HEK293 (cell line): ENCODE data around the gene PRSS58.

Experiments used
- CTCF ChIA-PET: fragments of 350-600 bp; formaldehyde crosslinking; extraction: SDS; loops from one replicate; lab custom pipeline; 2021; ENCODE audit warnings: antibody characterized with exemption; lab: Yijun Ruan, JAX
- POLR2A ChIA-PET: fragments of 300-600 bp; formaldehyde crosslinking; extraction: SDS; loops from one replicate; lab custom pipeline; 2020; ENCODE audit warnings: antibody characterized with exemption, inconsistent platforms; lab: Yijun Ruan, JAX
- H3K27ac ChIP-seq: fragments of 200-500 bp; sonication (Bioruptor generic); 2 replicates; pipeline ENCODE4 v1.5.1; 2014; ENCODE audit warnings: low read depth, low read length, control low read depth, inconsistent platforms; ENCODE audit errors: extremely low read depth
- H3K36me3 ChIP-seq, 2 experiments: fragments of 200-500 bp in 1 of 2; sonication (Bioruptor generic) in 1 of 2; 1 replicate in 1 of 2; 2 replicates in 1 of 2; pipeline ENCODE4 v1.5.1; 2014 to 2017; ENCODE audit warnings: inconsistent platforms in 2 of 2, low read length in 2 of 2; ENCODE audit not compliant: control insufficient read depth in 2 of 2, insufficient read depth in 1 of 2
- H3K4me1 ChIP-seq: fragments of 200-500 bp; sonication (Bioruptor generic); 2 replicates; pipeline ENCODE4 v1.5.1; 2014; ENCODE audit warnings: mild to moderate bottlenecking, low read length, inconsistent platforms; ENCODE audit not compliant: control insufficient read depth, insufficient read depth
- H3K4me3 ChIP-seq: 2 replicates; pipeline ENCODE4 v1.5.1; 2011; ENCODE audit warnings: low read depth, mild to moderate bottlenecking, control low read depth, low read length, moderate library complexity
- H3K9me3 ChIP-seq: fragments of 200-500 bp; sonication (Bioruptor generic); 2 replicates; pipeline ENCODE4 v1.5.1; 2014; ENCODE audit warnings: low read depth, low read length, inconsistent platforms; ENCODE audit not compliant: control insufficient read depth, insufficient read depth
- BCL6B ChIP-seq: fragments of 450-650 bp; formaldehyde crosslinking; IDR thresholded peaks from 2 replicates; pipeline ENCODE4 v1.5.1; 2017; ENCODE audit warnings: missing biosample characterization, missing genetic modification characterization
- KLF17 ChIP-seq: fragments of 450-650 bp; formaldehyde crosslinking; IDR thresholded peaks from 2 replicates; pipeline ENCODE4 v1.5.1; 2016; ENCODE audit warnings: missing biosample characterization, missing genetic modification characterization
- PBX3 ChIP-seq: sonication (generic); formaldehyde crosslinking; IDR thresholded peaks from 2 replicates; pipeline ENCODE4 v1.8.1; 2022; ENCODE audit warnings: mild to moderate bottlenecking, moderate library complexity, missing genetic modification reagents
- PRDM10 ChIP-seq: fragments of 450-650 bp; formaldehyde crosslinking; IDR thresholded peaks from 2 replicates; pipeline ENCODE4 v1.5.1; 2016; ENCODE audit warnings: missing biosample characterization, missing genetic modification characterization
- PRDM2 ChIP-seq: fragments of 450-650 bp; formaldehyde crosslinking; IDR thresholded peaks from 2 replicates; pipeline ENCODE4 v1.5.1; 2016; ENCODE audit warnings: missing biosample characterization, missing genetic modification characterization, borderline replicate concordance
- PRDM6 ChIP-seq: fragments of 450-650 bp; formaldehyde crosslinking; IDR thresholded peaks from 2 replicates; pipeline ENCODE4 v1.5.1; 2017; ENCODE audit warnings: missing biosample characterization, missing genetic modification characterization
- REPIN1 ChIP-seq: fragments of 450-650 bp; formaldehyde crosslinking; IDR thresholded peaks from 2 replicates; pipeline ENCODE4 v1.5.1; 2017; ENCODE audit warnings: missing biosample characterization, missing genetic modification characterization, low read depth
- ZNF140 ChIP-seq: fragments of 450-650 bp; formaldehyde crosslinking; IDR thresholded peaks from 2 replicates; pipeline ENCODE4 v1.5.1; 2016; ENCODE audit warnings: missing biosample characterization, missing genetic modification characterization
- ZNF18 ChIP-seq: fragments of 450-650 bp; formaldehyde crosslinking; IDR thresholded peaks from 2 replicates; pipeline ENCODE4 v1.5.1; 2016; ENCODE audit warnings: missing biosample characterization, missing genetic modification characterization
- ZNF214 ChIP-seq: fragments of 450-650 bp; formaldehyde crosslinking; IDR thresholded peaks from 2 replicates; pipeline ENCODE4 v1.5.1; 2017; ENCODE audit warnings: missing biosample characterization, mild to moderate bottlenecking, missing genetic modification characterization, borderline replicate concordance
- ZNF426 ChIP-seq: fragments of 450-650 bp; formaldehyde crosslinking; IDR thresholded peaks from 2 replicates; pipeline ENCODE4 v1.5.1; 2017; ENCODE audit warnings: missing biosample characterization, missing genetic modification characterization, mild to moderate bottlenecking, inconsistent platforms, moderate library complexity
- ZNF544 ChIP-seq: fragments of 450-650 bp; formaldehyde crosslinking; IDR thresholded peaks from 2 replicates; pipeline ENCODE4 v1.5.0; 2017; ENCODE audit warnings: missing biosample characterization, missing genetic modification characterization
- ZNF677 ChIP-seq: fragments of 450-650 bp; IDR thresholded peaks from 2 replicates; pipeline ENCODE4 v1.5.0; 2018; ENCODE audit warnings: missing biosample characterization, mild to moderate bottlenecking, missing genetic modification characterization, moderate library complexity
- ZNF785 ChIP-seq: fragments of 450-650 bp; formaldehyde crosslinking; IDR thresholded peaks from 2 replicates; pipeline ENCODE4 v1.5.1; 2016; ENCODE audit warnings: missing biosample characterization, missing genetic modification characterization

Gene PRSS58

GRCh38 chr7:142272841-142273240 is 15.0 kb upstream of the PRSS58 start:
- no peak overlapping the region for H3K27ac ChIP-seq
- CTCF ChIA-PET = interaction anchor here (0.7 kb wide), 1 partner anchor 152 kb away, joined by 3 read pairs; no protein-coding TSS in a partner anchor
- POLR2A ChIA-PET = no interaction called here
- H3K36me3 ChIP-seq = no peaks in the 10 kb centered on the region
- no peaks in the 10 kb centered on the region for H3K4me1 ChIP-seq
- TF ChIP-seq PRDM10 (tag by site-specific recombination) (peak; percentile 82), PRDM6 (tag by site-specific recombination) (no peak)
- no peak overlapping the region for H3K4me3 ChIP-seq
- no peaks in the 10 kb centered on the region for H3K9me3 ChIP-seq

- POLR2A ChIA-PET = no interaction called here
- no peaks in the 10 kb centered on the region for H3K4me1 ChIP-seq
- no peaks in the 10 kb centered on the region for H3K9me3 ChIP-seq
- no peak overlapping the region for H3K4me3 ChIP-seq
- CTCF ChIA-PET = interaction anchor here (1.4 kb wide), 1 partner anchor 38 kb away, joined by 4 read pairs; no protein-coding TSS in a partner anchor
- H3K27ac ChIP-seq = no peak overlapping the region
- no peaks in the 10 kb centered on the region for H3K36me3 ChIP-seq
- TF ChIP-seq ZNF785 (no peak), REPIN1 (no peak), ZNF140 (no peak), ZNF18 (tag by site-specific recombination) (no peak), BCL6B (tag by site-specific recombination) (no peak), ZNF677 (tag by site-specific recombination) (no peak), PRDM2 (tag by site-specific recombination) (no peak), KLF17 (tag by site-specific recombination) (no peak), ZNF214 (tag by site-specific recombination) (no peak), PBX3 (no peak), ZNF426 (tag by site-specific recombination) (no peak), ZNF544 (tag by site-specific recombination) (no peak)
Measured at GRCh38 chr7:142263598-142264380, 5.9 kb upstream of the PRSS58 start.
